DOHH2 (cell line): ENCODE measurements around the gene AIP.

Source experiments
- H3F3A ChIP-seq: fragments of 200-600 bp; sonication (generic), shearing (Covaris generic); 2 replicates; pipeline ENCODE4 v1.6.0; 2016; ENCODE audit warnings: antibody characterized with exemption, mild to moderate bottlenecking; ENCODE audit not compliant: control insufficient read depth, insufficient read depth
- H3K27ac ChIP-seq: fragments of 200-600 bp; sonication (generic); 2 replicates; pipeline ENCODE4 v1.5.1; 2014; ENCODE audit warnings: low read depth, mild to moderate bottlenecking, low read length, moderate library complexity
- H3K27me3 ChIP-seq: fragments of 200-600 bp; sonication (generic); 2 replicates; pipeline ENCODE4 v1.6.1; 2014; ENCODE audit warnings: mild to moderate bottlenecking, low read length, mixed read lengths; ENCODE audit not compliant: control insufficient read depth
- H3K36me3 ChIP-seq: fragments of 200-600 bp; sonication (generic); 2 replicates; pipeline ENCODE4 v1.6.1; 2014; ENCODE audit warnings: mild to moderate bottlenecking, low read length, moderate library complexity, mixed read lengths; ENCODE audit not compliant: control insufficient read depth
- H3K4me1 ChIP-seq: fragments of 200-600 bp; sonication (generic); 2 replicates; pipeline ENCODE4 v1.6.1; 2014; ENCODE audit warnings: mild to moderate bottlenecking, low read length, mixed read lengths; ENCODE audit not compliant: control insufficient read depth
- H3K4me2 ChIP-seq: fragments of 200-600 bp; sonication (generic); 2 replicates; pipeline ENCODE4 v1.6.0; 2014; ENCODE audit warnings: mild to moderate bottlenecking, low read length, moderate library complexity
- H3K4me3 ChIP-seq: fragments of 200-600 bp; sonication (generic); 2 replicates; pipeline ENCODE4 v1.5.1; 2014; ENCODE audit warnings: mild to moderate bottlenecking, low read length, mixed read lengths
- H3K79me2 ChIP-seq: fragments of 200-600 bp; sonication (generic); 2 replicates; pipeline ENCODE4 v1.6.1; 2014; ENCODE audit warnings: mild to moderate bottlenecking, low read length, mixed read lengths; ENCODE audit not compliant: control insufficient read depth
- H3K9me2 ChIP-seq: fragments of 200-600 bp; sonication (generic); replicated peaks from 2 replicates; pipeline ENCODE4 v1.6.1; 2014; ENCODE audit warnings: mild to moderate bottlenecking, low read length, mixed read lengths; ENCODE audit not compliant: control insufficient read depth
- H3K9me3 ChIP-seq: fragments of 200-600 bp; sonication (generic); 2 replicates; pipeline ENCODE4 v1.6.1; 2014; ENCODE audit warnings: antibody characterized with exemption, low read length, mixed read lengths; ENCODE audit not compliant: control insufficient read depth, insufficient read depth
- H4K20me1 ChIP-seq: fragments of 200-600 bp; sonication (generic); 2 replicates; pipeline ENCODE4 v1.6.0; 2014; ENCODE audit warnings: low read depth, mild to moderate bottlenecking, antibody characterized with exemption, low read length, moderate library complexity; ENCODE audit not compliant: control insufficient read depth, insufficient read depth
- CTCF ChIP-seq: fragments of 200-600 bp; sonication (generic); IDR thresholded peaks from one replicate; pipeline ENCODE4 v1.5.1; 2014; ENCODE audit warnings: antibody characterized with exemption, mild to moderate bottlenecking, low read depth, low read length; ENCODE audit not compliant: poor library complexity, severe bottlenecking
- EZH2phosphoT487 ChIP-seq: fragments of 200-600 bp; sonication (generic); IDR thresholded peaks from 2 replicates; pipeline ENCODE4 v1.6.1; 2017; ENCODE audit warnings: borderline replicate concordance, mild to moderate bottlenecking, antibody characterized with exemption, low read length, moderate library complexity, mixed read lengths

AIP gene

GRCh38 chr11:67519726-67520125, 36.9 kb downstream of the AIP start:
- Histone ChIP-seq H3F3A (no peaks in the 10 kb centered on the region), H3K27ac (no peak overlapping the region), H3K4me3 (no peak overlapping the region), H4K20me1 (no peaks in the 10 kb centered on the region), H3K4me2 (no peak overlapping the region), H3K9me3 (no peaks in the 10 kb centered on the region), H3K36me3 (no peaks in the 10 kb centered on the region), H3K9me2 (no peaks in the 10 kb centered on the region), H3K27me3 (peaks cover 7% of the 10 kb centered on the region; the same call in 1 of the 2 replicates), H3K4me1 (no peaks in the 10 kb centered on the region), H3K79me2 (no peaks in the 10 kb centered on the region)
- TF ChIP-seq EZH2phosphoT487 (no peak), CTCF (no peak)

- Histone ChIP-seq H3K4me2 (no peak overlapping the region), H3F3A (no peaks in the 10 kb centered on the region), H3K27me3 (peaks cover 3% of the 10 kb centered on the region; the same call in 1 of the 2 replicates)
Observed at GRCh38 chr11:67520856-67521824, 38.3 kb downstream of the AIP start.

GRCh38 chr11:67521924-67522323, 39.1 kb downstream of the AIP start:
- Histone ChIP-seq H3K9me2 (no peaks in the 10 kb centered on the region), H3K27me3 (peaks cover 3% of the 10 kb centered on the region; the same call in 1 of the 2 replicates), H3K79me2 (no peaks in the 10 kb centered on the region), H3K36me3 (no peaks in the 10 kb centered on the region), H3K27ac (no peak overlapping the region), H3K4me2 (no peak overlapping the region), H3K9me3 (no peaks in the 10 kb centered on the region), H3K4me1 (no peaks in the 10 kb centered on the region), H3F3A (no peaks in the 10 kb centered on the region), H4K20me1 (no peaks in the 10 kb centered on the region), H3K4me3 (no peak overlapping the region)
- TF ChIP-seq EZH2phosphoT487, result no peak
- TF ChIP-seq CTCF, result no peak

More at GRCh38 chr11:67520856-67521824, 38.3 kb downstream of the AIP start:
- no peaks in the 10 kb centered on the region for H3K9me3 ChIP-seq
- TF ChIP-seq CTCF (no peak), EZH2phosphoT487 (no peak)
- no peaks in the 10 kb centered on the region for H3K36me3 ChIP-seq
- no peaks in the 10 kb centered on the region for H3K9me2 ChIP-seq
- no peak overlapping the region for H3K27ac ChIP-seq
- H3K79me2 ChIP-seq, result no peaks in the 10 kb centered on the region
- no peaks in the 10 kb centered on the region for H3K4me1 ChIP-seq
- H4K20me1 ChIP-seq, result no peaks in the 10 kb centered on the region
- no peak overlapping the region for H3K4me3 ChIP-seq
